ENCODE results near the gene AMN1. TPM values are rescaled to one million over a fixed set of nuclear protein-coding genes. Genes with fewer than 3 reads are reported as not detected.
"Not testable (repeated sequence)": the region's sequence is repeated elsewhere in the genome, so short reads cannot be mapped to it uniquely, and the experiment has no call there.

AMN1 gene
- total RNA-seq, 2 experiments from 2014 or later: 6.9 to 8.5 TPM

DNA sequence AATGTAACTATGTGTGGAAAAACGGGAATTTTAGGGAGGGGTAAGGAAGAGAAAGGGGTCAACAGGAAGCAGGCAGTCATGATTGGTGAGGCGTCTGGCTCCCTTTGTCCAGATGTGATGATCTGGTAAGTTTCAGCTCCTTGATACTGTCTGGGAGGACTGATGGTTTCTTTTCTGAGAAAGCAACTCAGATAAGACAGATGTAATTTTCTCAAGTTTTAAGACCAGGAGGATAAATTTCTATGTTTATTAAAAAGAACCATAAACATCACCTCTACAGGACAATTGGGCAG lies 21.9 kb upstream of the AMN1 start:
- H3K4me1 ChIP-seq (ENCODE audit: insufficient read depth, low read length): peaks cover 12% of the 10 kb centered on the region
- H3K9me3 Mint-ChIP-seq: peaks cover 2% of the 10 kb centered on the region
- CTCF ChIA-PET: no interaction called here
- H3K36me3 ChIP-seq (ENCODE audit: insufficient read depth, low read length): no peaks in the 10 kb centered on the region
- H3K27me3 Mint-ChIP-seq: no peaks in the 10 kb centered on the region
- no peak overlapping the region for H3K27ac Mint-ChIP-seq
- ATAC-seq (ENCODE audit: poor library complexity) (no peak), DNase-seq (no peak)
- peaks cover 34% of the 10 kb centered on the region for H3K4me1 Mint-ChIP-seq (ENCODE audit: low read depth)
- no peaks in the 10 kb centered on the region for H3K36me3 Mint-ChIP-seq (ENCODE audit: low read depth)
- intact Hi-C loops (cut with DNase I, micrococcal nuclease): no loop called here
- no peaks in the 10 kb centered on the region for H3K27me3 ChIP-seq (ENCODE audit: control insufficient read depth in 1 of 2, insufficient read depth in 2 of 2, low read length in 2 of 2)
- H3K27ac ChIP-seq (ENCODE audit: low read depth in 1 of 2, low read length in 2 of 2): no peak overlapping the region
- POLR2A ChIA-PET: no interaction called here
- H3K4me3 Mint-ChIP-seq: no peak overlapping the region
- H3K9me3 ChIP-seq (ENCODE audit: control insufficient read depth in 1 of 2, insufficient read depth in 1 of 2, low read length in 2 of 2): peaks cover 0 to 8% of the 10 kb centered on the region in 2 experiments
- TF ChIP-seq CTCF (IDR thresholded peaks at IDR 0.05): no peak
- H3K4me3 ChIP-seq (ENCODE audit: low read length): no peak overlapping the region

GRCh38 chr12:31749024-31749704 lies 20.3 kb upstream of the AMN1 start:
- Histone ChIP-seq H3K9me3 (ENCODE audit: control insufficient read depth in 1 of 2, insufficient read depth in 1 of 2, low read length in 2 of 2) (peaks cover 0 to 8% of the 10 kb centered on the region in 2 experiments), H3K36me3 (ENCODE audit: insufficient read depth, low read length) (no peaks in the 10 kb centered on the region), H3K27ac (ENCODE audit: low read depth in 1 of 2, low read length in 2 of 2) (peak overlapping the region in 1 of 2 donors; percentile 60), H3K4me3 (ENCODE audit: low read length) (no peak overlapping the region), H3K4me1 (ENCODE audit: insufficient read depth, low read length) (peaks cover 12% of the 10 kb centered on the region), H3K27me3 (ENCODE audit: control insufficient read depth in 1 of 2, insufficient read depth in 2 of 2, low read length in 2 of 2) (no peaks in the 10 kb centered on the region)
- peak; percentile 79 for ATAC-seq (ENCODE audit: poor library complexity)
- CTCF ChIA-PET: interaction anchor here (0.6 to 1.4 kb wide), 3 partner anchors 8 to 67 kb away, joined by 3 to 4 read pairs (median 3); no protein-coding TSS in a partner anchor
- POLR2A ChIA-PET: interaction anchor here (1.0 to 1.2 kb wide), 3 partner anchors 20 to 218 kb away, joined by 3 to 6 read pairs (median 6); partner anchors contain the start of gene AMN1
- TF ChIP-seq CTCF (IDR thresholded peaks at IDR 0.05): no peak
- peak overlapping the region; percentile 25 for H3K27ac Mint-ChIP-seq
- no peaks in the 10 kb centered on the region for H3K36me3 Mint-ChIP-seq (ENCODE audit: low read depth)
- intact Hi-C loops (cut with DNase I, micrococcal nuclease): no loop called here
- H3K9me3 Mint-ChIP-seq: peaks cover 2% of the 10 kb centered on the region
- peak overlapping the region; percentile 27 for H3K4me3 Mint-ChIP-seq
- peaks cover 49% of the 10 kb centered on the region for H3K4me1 Mint-ChIP-seq (ENCODE audit: low read depth)
- DNase-seq: peak in 11 of 14 experiments; percentile 19 to 83 (median 49)
- H3K27me3 Mint-ChIP-seq: no peaks in the 10 kb centered on the region

GRCh38 chr12:31745242-31745641 lies 16.4 kb upstream of the AMN1 start:
- peaks cover 0 to 8% of the 10 kb centered on the region in 2 experiments for H3K9me3 ChIP-seq (ENCODE audit: control insufficient read depth in 1 of 2, insufficient read depth in 1 of 2, low read length in 2 of 2)
- H3K27ac Mint-ChIP-seq: no peak overlapping the region
- CTCF ChIA-PET: no interaction called here
- POLR2A ChIA-PET: no interaction called here
- no peak for TF ChIP-seq CTCF (IDR thresholded peaks at IDR 0.05)
- no peaks in the 10 kb centered on the region for H3K27me3 ChIP-seq (ENCODE audit: control insufficient read depth in 1 of 2, insufficient read depth in 2 of 2, low read length in 2 of 2)
- H3K9me3 Mint-ChIP-seq: peaks cover 2% of the 10 kb centered on the region
- no peaks in the 10 kb centered on the region for H3K36me3 Mint-ChIP-seq (ENCODE audit: low read depth)
- no peaks in the 10 kb centered on the region for H3K36me3 ChIP-seq (ENCODE audit: insufficient read depth, low read length)
- DNase-seq: no peak
- no peaks in the 10 kb centered on the region for H3K27me3 Mint-ChIP-seq
- intact Hi-C loops (cut with DNase I, micrococcal nuclease): no loop called here
- H3K4me1 Mint-ChIP-seq (ENCODE audit: low read depth): peaks cover 68% of the 10 kb centered on the region
- no peak overlapping the region for H3K4me3 Mint-ChIP-seq
- no peak overlapping the region for H3K27ac ChIP-seq (ENCODE audit: low read depth in 1 of 2, low read length in 2 of 2)
- H3K4me3 ChIP-seq (ENCODE audit: low read length): no peak overlapping the region
- peaks cover 30% of the 10 kb centered on the region for H3K4me1 ChIP-seq (ENCODE audit: insufficient read depth, low read length)
- ATAC-seq (ENCODE audit: poor library complexity): no peak

- H3K4me3 Mint-ChIP-seq; CTCF ChIA-PET; H3K9me3 ChIP-seq (ENCODE audit: control insufficient read depth in 1 of 2, insufficient read depth in 1 of 2, low read length in 2 of 2); H3K27ac Mint-ChIP-seq; DNase-seq; intact Hi-C loops (cut with DNase I, micrococcal nuclease); H3K27me3 ChIP-seq (ENCODE audit: control insufficient read depth in 1 of 2, insufficient read depth in 2 of 2, low read length in 2 of 2); H3K27me3 Mint-ChIP-seq; H3K4me3 ChIP-seq (ENCODE audit: low read length); H3K36me3 ChIP-seq (ENCODE audit: insufficient read depth, low read length); H3K9me3 Mint-ChIP-seq; ATAC-seq (ENCODE audit: poor library complexity); H3K27ac ChIP-seq (ENCODE audit: low read depth in 1 of 2, low read length in 2 of 2); H3K36me3 Mint-ChIP-seq (ENCODE audit: low read depth): not testable (repeated sequence)
- H3K4me1 ChIP-seq (ENCODE audit: insufficient read depth, low read length): peaks cover 30% of the 10 kb centered on the region
- POLR2A ChIA-PET: interaction anchor here (1.3 kb wide), 1 partner anchor 16 kb away, joined by 3 read pairs; the partner anchor contains the start of gene AMN1
- peaks cover 68% of the 10 kb centered on the region for H3K4me1 Mint-ChIP-seq (ENCODE audit: low read depth)
Measured at GRCh38 chr12:31744363-31744762, 15.5 kb upstream of the AMN1 start.

Measured in CD4-positive, alpha-beta T cell (primary cell).